Activated naive CD8-positive, alpha-beta T cell (primary cell): ENCODE measurements around the gene SPATA1.
"Not testable (repeated sequence)": the region's sequence is repeated elsewhere in the genome, so short reads cannot be mapped to it uniquely, and the experiment has no call there.

Source experiments
- H3K27ac Mint-ChIP-seq: one replicate; pipeline ENCODE4 v1.8.0; 2021; ENCODE audit warnings: mixed read lengths
- H3K27me3 Mint-ChIP-seq: one replicate; pipeline ENCODE4 v1.8.0; 2021; ENCODE audit warnings: mixed read lengths
- H3K36me3 Mint-ChIP-seq: one replicate; pipeline ENCODE4 v1.8.0; 2021; ENCODE audit warnings: mixed read lengths
- H3K4me1 Mint-ChIP-seq: one replicate; pipeline ENCODE4 v1.8.0; 2021; ENCODE audit warnings: low read depth, mixed read lengths
- H3K4me3 Mint-ChIP-seq: one replicate; pipeline ENCODE4 v1.8.0; 2021; ENCODE audit warnings: mild to moderate bottlenecking, mixed read lengths
- H3K9me3 Mint-ChIP-seq: one replicate; pipeline ENCODE4 v1.8.0; 2021; ENCODE audit warnings: low read depth, mixed read lengths

Gene SPATA1

GRCh38 chr1:84502927-84503326 is 3.3 kb upstream of the SPATA1 start:
- peaks cover 65% of the 10 kb centered on the region for H3K4me1 Mint-ChIP-seq
- no peak overlapping the region for H3K27ac Mint-ChIP-seq
- H3K4me3 Mint-ChIP-seq, result peak overlapping the region; percentile 99
- H3K9me3 Mint-ChIP-seq, result no peaks in the 10 kb centered on the region
- peaks cover 5% of the 10 kb centered on the region for H3K36me3 Mint-ChIP-seq
- H3K27me3 Mint-ChIP-seq, result no peaks in the 10 kb centered on the region

- Mint-ChIP-seq H3K36me3 (peaks cover 11% of the 10 kb centered on the region), H3K9me3 (peaks cover 12% of the 10 kb centered on the region), H3K4me3 (peak overlapping the region; percentile 99), H3K27ac (peak overlapping the region; percentile 97), H3K4me1 (peaks cover 61% of the 10 kb centered on the region), H3K27me3 (no peaks in the 10 kb centered on the region)
Observed at GRCh38 chr1:84504580-84505492, 1.4 kb upstream of the SPATA1 start.

GRCh38 chr1:84505493-84506001 is 639 bp upstream of the SPATA1 start:
- peak overlapping the region; percentile 99 for H3K4me3 Mint-ChIP-seq
- H3K9me3 Mint-ChIP-seq, result peaks cover 12% of the 10 kb centered on the region
- H3K27ac Mint-ChIP-seq, result peak overlapping the region; percentile 97
- no peaks in the 10 kb centered on the region for H3K27me3 Mint-ChIP-seq
- H3K4me1 Mint-ChIP-seq, result peaks cover 55% of the 10 kb centered on the region
- H3K36me3 Mint-ChIP-seq, result peaks cover 11% of the 10 kb centered on the region

GRCh38 chr1:84506729-84507453 is 705 bp downstream of the SPATA1 start:
- no peaks in the 10 kb centered on the region for H3K27me3 Mint-ChIP-seq
- H3K36me3 Mint-ChIP-seq, result peaks cover 10% of the 10 kb centered on the region
- H3K9me3 Mint-ChIP-seq, result peaks cover 12% of the 10 kb centered on the region
- H3K27ac Mint-ChIP-seq, result peak overlapping the region; percentile 94
- peak overlapping the region; percentile 95 for H3K4me3 Mint-ChIP-seq
- peaks cover 42% of the 10 kb centered on the region for H3K4me1 Mint-ChIP-seq

GRCh38 chr1:84507887-84508286 is 1.7 kb downstream of the SPATA1 start:
- Mint-ChIP-seq H3K4me3 (peak overlapping the region; percentile 95), H3K4me1 (peaks cover 35% of the 10 kb centered on the region), H3K36me3 (peaks cover 12% of the 10 kb centered on the region), H3K9me3 (peaks cover 12% of the 10 kb centered on the region)
- not testable (repeated sequence) for H3K27me3 Mint-ChIP-seq, H3K27ac Mint-ChIP-seq

- Mint-ChIP-seq H3K27me3 (no peaks in the 10 kb centered on the region), H3K4me1 (peaks cover 29% of the 10 kb centered on the region), H3K4me3 (no peak overlapping the region)
Observed at GRCh38 chr1:84508510-84508909, 2.3 kb downstream of the SPATA1 start.

GRCh38 chr1:84509029-84509428 is 2.8 kb downstream of the SPATA1 start:
- Mint-ChIP-seq H3K36me3 (peaks cover 12% of the 10 kb centered on the region), H3K27ac (no peak overlapping the region), H3K9me3 (peaks cover 12% of the 10 kb centered on the region), H3K4me1 (peaks cover 23% of the 10 kb centered on the region), H3K27me3 (no peaks in the 10 kb centered on the region), H3K4me3 (no peak overlapping the region)

More at GRCh38 chr1:84508510-84508909, 2.3 kb downstream of the SPATA1 start:
- Mint-ChIP-seq H3K36me3 (peaks cover 12% of the 10 kb centered on the region), H3K9me3 (peaks cover 12% of the 10 kb centered on the region), H3K27ac (no peak overlapping the region)

- H3K4me1 Mint-ChIP-seq, result peaks cover 13% of the 10 kb centered on the region
- H3K9me3 Mint-ChIP-seq, result peaks cover 12% of the 10 kb centered on the region
- H3K4me3 Mint-ChIP-seq, result no peak overlapping the region
- H3K36me3 Mint-ChIP-seq, result peaks cover 12% of the 10 kb centered on the region
- no peaks in the 10 kb centered on the region for H3K27me3 Mint-ChIP-seq
- no peak overlapping the region for H3K27ac Mint-ChIP-seq
Observed at GRCh38 chr1:84510165-84510564, 4.0 kb downstream of the SPATA1 start.

GRCh38 chr1:84510668-84511067 is 4.5 kb downstream of the SPATA1 start:
- H3K27me3 Mint-ChIP-seq, result no peaks in the 10 kb centered on the region
- H3K36me3 Mint-ChIP-seq, result peaks cover 12% of the 10 kb centered on the region
- H3K4me1 Mint-ChIP-seq, result peaks cover 12% of the 10 kb centered on the region

GRCh38 chr1:84524590-84524989 is 18.4 kb downstream of the SPATA1 start:
- peaks cover 3% of the 10 kb centered on the region for H3K9me3 Mint-ChIP-seq
- H3K4me3 Mint-ChIP-seq, result no peak overlapping the region
- no peak overlapping the region for H3K27ac Mint-ChIP-seq
- peaks cover 4% of the 10 kb centered on the region for H3K36me3 Mint-ChIP-seq
- H3K27me3 Mint-ChIP-seq, result no peaks in the 10 kb centered on the region
- H3K4me1 Mint-ChIP-seq, result no peaks in the 10 kb centered on the region

More at GRCh38 chr1:84510668-84511067, 4.5 kb downstream of the SPATA1 start:
- Mint-ChIP-seq H3K9me3 (peaks cover 12% of the 10 kb centered on the region), H3K4me3 (no peak overlapping the region), H3K27ac (peak overlapping the region; percentile 19)

GRCh38 chr1:84525779-84526178 is 19.6 kb downstream of the SPATA1 start:
- Mint-ChIP-seq H3K9me3 (peaks cover 3% of the 10 kb centered on the region), H3K4me3 (no peak overlapping the region), H3K4me1 (no peaks in the 10 kb centered on the region), H3K27me3 (no peaks in the 10 kb centered on the region), H3K27ac (no peak overlapping the region), H3K36me3 (peaks cover 6% of the 10 kb centered on the region)

GRCh38 chr1:84538599-84538998 is 32.4 kb downstream of the SPATA1 start:
- Mint-ChIP-seq H3K27ac (no peak overlapping the region), H3K4me3 (no peak overlapping the region), H3K9me3 (no peaks in the 10 kb centered on the region), H3K36me3 (peaks cover 25% of the 10 kb centered on the region), H3K27me3 (no peaks in the 10 kb centered on the region), H3K4me1 (peaks cover 7% of the 10 kb centered on the region)

GRCh38 chr1:84539972-84540371 is 33.8 kb downstream of the SPATA1 start:
- Mint-ChIP-seq H3K9me3 (no peaks in the 10 kb centered on the region), H3K4me3 (no peak overlapping the region), H3K36me3 (peaks cover 26% of the 10 kb centered on the region), H3K4me1 (peaks cover 7% of the 10 kb centered on the region), H3K27me3 (no peaks in the 10 kb centered on the region), H3K27ac (no peak overlapping the region)

GRCh38 chr1:84540759-84541158 is 34.6 kb downstream of the SPATA1 start:
- no peaks in the 10 kb centered on the region for H3K9me3 Mint-ChIP-seq
- H3K27ac Mint-ChIP-seq, result no peak overlapping the region
- no peak overlapping the region for H3K4me3 Mint-ChIP-seq
- H3K27me3 Mint-ChIP-seq, result no peaks in the 10 kb centered on the region
- peaks cover 23% of the 10 kb centered on the region for H3K36me3 Mint-ChIP-seq
- H3K4me1 Mint-ChIP-seq, result peaks cover 7% of the 10 kb centered on the region

- peaks cover 23% of the 10 kb centered on the region for H3K36me3 Mint-ChIP-seq
- H3K9me3 Mint-ChIP-seq, result no peaks in the 10 kb centered on the region
- peaks cover 7% of the 10 kb centered on the region for H3K4me1 Mint-ChIP-seq
- H3K4me3 Mint-ChIP-seq, result no peak overlapping the region
- no peaks in the 10 kb centered on the region for H3K27me3 Mint-ChIP-seq
- no peak overlapping the region for H3K27ac Mint-ChIP-seq
Observed at GRCh38 chr1:84541679-84542078, 35.5 kb downstream of the SPATA1 start.
